ENCODE results near the gene ZC2HC1C.
A peak's percentile ranks its signal among the peaks of the same experiment; 100 is the strongest.
"Not testable (repeated sequence)": the region's sequence is repeated elsewhere in the genome, so short reads cannot be mapped to it uniquely, and the experiment has no call there.

Gene ZC2HC1C

DNA sequence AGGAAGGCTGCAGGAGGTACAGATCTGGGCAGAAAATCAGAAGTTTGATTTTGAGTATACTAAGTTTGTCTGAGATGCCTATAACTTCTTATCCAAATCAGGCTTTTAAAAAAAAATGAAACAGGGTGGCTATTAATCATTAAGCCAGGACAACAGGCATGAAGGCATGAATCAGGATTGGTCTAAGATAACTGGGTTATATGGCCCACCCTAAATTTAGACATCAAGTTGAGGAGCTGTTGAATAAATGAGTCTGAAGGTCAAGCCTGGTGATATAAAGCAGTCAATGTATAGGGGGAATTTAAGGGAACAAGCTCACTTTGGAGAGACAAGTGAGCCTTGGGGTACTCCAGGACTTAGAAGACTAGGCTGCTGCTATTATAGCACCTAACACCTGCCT lies 28.8 kb downstream of the ZC2HC1C start:
- no peak for DNase-seq

DNA sequence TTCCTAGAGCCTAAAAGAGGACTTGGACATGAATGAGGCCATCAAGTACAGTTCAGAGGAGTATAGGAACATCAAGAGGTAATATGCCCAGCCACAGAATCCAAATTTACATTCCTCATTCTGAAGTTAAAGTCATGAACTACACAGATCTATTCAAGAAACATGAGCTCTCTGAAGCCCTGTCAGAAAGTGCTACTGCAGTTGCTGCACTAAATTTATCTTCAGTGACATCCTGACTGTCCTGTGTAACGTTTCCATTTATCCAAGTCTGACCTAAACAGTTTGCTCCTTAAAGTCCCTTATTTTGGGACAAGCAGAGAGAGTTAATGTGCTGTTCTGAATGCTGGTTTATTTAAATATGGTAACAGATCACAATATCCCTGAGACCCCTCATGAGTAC lies 29.2 kb downstream of the ZC2HC1C start:
- no peak for DNase-seq

DNA sequence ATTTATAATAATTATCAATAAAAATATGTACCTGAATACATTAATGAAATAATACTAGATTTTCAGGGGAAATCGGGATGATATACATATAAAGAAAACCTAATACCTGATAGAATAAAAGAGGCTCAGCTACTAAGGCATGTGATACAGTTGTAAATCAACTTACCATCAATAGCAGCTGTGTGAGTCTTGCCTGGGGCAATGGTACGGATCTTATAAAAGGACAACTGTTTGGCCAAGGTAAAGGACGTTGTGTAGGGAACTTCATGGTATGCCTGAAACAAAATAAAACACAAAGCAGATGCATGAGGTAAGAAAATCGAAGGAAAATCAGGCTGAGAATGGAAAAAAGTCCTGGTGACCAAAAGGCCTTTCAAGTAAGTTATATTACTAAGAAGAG lies 32.0 kb downstream of the ZC2HC1C start:
- DNase-seq = no peak

- DNase-seq = peak; percentile 13
These were observed 37.7 kb downstream of the ZC2HC1C start for GRCh38 chr14:75107186-75107585.

- DNase-seq = no peak
These were observed 40.4 kb downstream of the ZC2HC1C start for GRCh38 chr14:75109877-75110276.

DNA sequence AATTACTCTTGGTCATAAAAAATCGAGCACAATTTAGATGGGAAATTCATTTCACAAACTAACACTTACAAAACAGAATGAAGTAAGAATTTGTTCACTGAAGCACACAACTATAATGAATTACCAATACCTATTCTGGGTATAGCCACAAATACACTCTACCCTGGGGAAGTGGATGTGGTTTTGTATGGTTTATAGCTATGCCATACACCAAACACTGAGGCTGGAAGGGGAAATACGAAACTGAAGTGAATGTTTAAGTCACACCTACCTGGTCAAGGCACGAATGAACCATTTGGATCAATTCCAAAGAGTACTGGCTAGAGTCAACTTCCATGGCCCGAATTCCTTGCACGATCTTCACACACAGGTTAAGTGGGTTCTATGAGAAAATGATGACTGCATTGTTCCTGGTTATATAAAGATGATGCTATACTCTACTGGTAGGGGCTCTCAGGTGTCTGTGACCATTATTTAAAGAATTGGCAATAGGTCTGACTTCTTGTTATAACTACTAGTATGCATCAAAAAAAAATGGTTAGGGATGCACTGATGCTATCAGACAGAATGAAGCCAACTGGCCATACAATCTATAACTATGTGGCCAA lies 44.6 kb downstream of the ZC2HC1C start:
- no peak for DNase-seq

DNA sequence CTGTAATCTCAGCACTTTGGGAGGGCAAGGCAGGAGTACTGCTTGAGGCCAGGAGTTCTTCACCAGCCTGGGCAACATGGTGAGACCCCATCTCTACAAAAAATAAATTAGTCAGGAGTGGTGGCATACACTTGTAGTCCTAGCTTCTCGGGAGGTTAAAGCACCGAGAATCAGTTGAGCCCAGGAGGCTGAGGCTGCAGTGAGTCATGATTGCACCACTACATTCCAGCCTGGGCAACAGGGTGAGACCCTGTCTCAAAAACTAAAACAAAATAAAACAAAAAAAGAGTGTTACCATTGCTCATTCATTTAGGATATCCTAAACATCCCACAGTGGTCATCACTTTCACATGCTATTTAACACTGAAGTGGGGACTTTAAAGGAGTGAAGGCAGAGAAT lies 49.6 kb downstream of the ZC2HC1C start:
- DNase-seq = no peak

DNA sequence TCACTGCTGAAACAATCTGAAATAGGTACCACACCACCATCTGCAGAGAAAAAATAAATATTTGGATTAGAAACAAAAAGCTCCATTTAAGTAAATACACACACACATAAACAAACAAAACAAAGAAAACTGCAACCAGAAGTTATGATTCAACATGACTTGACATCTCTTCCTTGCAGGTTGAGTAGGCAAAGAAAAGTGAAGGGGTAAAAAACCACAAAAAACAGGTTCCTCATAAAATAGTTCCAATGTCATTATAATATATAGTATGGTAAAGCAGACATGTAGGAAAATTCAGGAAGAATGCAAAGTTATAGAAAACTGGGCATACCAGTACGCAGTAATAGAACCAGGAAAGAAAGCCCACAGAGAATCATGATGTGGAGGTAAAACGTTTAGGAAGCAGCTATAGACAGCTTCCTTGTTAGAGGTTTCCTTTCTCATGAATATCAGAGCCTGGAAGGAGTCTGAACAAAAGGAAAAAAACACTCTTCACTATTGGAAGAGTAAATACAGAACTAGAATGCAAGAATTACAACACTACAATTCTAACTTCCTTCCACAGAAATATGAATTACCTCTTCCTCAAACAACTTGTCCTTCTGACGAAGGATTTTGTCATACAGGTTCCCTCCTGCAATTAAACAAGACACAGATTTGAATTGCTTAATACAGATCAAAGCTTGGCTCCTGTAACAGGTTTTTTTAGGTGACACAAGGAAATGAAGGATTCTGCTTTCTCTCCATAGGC lies 51.3 kb downstream of the ZC2HC1C start:
- peak; percentile 44 for DNase-seq

- DNase-seq = no peak
These were observed 52.1 kb downstream of the ZC2HC1C start for GRCh38 chr14:75121552-75121951.

- peak; percentile 71 for DNase-seq
These were observed 54.5 kb downstream of the ZC2HC1C start for GRCh38 chr14:75123991-75124390.

- peak; percentile 39 for DNase-seq
These were observed 56.2 kb downstream of the ZC2HC1C start for GRCh38 chr14:75125617-75126016.

DNA sequence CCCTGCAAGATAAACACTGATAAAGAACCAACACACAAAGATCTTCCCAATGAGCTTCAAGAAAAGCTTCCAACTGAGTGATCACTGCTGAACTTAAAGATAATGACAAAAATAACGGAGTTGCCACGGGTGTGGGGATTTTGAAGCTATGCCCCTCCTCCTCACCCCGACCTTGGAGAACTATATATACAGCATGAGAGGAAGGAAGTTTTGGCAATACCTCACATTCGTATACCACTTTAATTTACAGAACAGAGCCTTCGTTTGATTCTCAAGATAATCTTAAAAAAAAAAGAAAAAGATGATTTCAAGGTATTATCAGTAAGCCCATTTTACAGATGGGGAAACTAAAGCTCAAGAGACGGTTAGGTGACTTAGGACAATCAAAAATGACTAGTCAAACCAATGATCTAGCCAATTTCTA lies 56.7 kb downstream of the ZC2HC1C start:
- peak; percentile 18 for DNase-seq

DNA sequence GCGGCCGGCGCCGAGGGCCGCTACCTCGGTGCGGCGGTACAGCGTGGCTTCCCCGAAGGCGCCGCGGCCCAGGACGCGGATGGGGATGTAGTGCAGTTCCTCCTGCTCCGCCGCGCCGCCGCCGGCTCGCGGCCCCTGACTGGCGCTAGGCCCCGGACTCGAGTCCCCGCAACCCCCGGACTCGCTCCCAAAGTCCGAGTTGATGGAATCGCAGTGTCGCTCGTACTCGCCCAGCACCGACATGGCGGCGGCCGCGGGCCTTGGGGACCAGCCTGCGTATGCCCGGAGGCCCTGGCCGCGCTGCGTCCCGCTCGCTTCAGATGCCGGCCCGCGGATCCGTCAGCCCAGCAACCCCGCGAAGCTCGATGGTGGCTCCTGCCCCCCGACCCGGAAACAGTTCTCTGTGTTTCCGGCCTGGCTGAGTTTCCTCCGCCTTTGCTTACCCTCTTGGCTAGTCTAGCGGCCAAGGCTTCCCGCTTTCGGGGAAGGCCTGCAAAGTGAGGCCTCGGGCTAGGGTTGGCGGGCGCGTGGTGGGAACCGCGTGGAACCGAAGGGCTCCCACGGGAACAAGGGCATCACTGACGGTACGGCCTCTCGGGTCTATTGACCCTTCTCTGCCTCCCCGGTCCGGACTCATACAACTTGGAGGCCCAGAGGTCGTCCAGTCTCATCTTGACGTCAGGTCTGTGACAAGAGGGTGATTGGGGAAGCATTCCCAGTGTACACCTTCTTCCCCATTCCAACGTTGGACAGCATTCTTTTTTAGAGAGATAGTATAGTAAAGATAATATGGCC lies 57.4 kb downstream of the ZC2HC1C start, which contains the start of gene NEK9:
TSS of gene NEK9 (minus strand) at position 370 of the 795 bp plus-strand sequence. CDS start at position 243, 127 bp downstream.
- peak; percentile 85 for DNase-seq

- not testable (repeated sequence) for DNase-seq
These were observed 58.0 kb downstream of the ZC2HC1C start for GRCh38 chr14:75127474-75127820.

DNA sequence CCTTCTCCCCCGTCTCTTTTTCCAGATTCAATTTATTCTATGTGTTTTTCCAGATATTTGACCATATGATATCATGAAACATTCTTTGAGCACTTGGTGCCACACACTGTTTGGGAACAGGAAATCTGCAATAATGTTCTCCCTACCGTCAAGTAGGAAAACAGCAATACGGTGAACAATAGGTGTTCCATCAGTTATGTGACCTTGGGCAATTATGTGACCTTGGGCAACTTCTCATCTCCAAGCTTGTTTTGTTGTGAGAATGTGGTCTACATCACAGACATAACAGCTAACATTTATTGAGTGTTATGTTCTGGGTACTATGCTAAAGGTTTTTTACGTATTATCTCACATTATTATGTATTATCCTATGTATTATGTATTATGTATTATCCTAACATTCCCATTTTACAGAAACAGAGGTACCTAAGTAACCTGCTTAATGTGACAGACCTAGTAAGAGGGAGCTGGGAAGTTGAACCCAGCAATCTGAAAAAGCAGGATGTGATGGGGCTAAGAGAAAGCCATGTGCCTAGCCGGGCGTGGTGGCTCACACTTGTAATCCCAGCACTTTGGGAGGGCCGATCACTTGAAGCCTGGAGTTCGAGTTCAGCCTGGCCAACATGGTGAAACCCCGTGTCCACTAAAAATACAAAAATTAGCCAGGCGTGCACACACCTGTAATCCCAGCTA lies 58.6 kb downstream of the ZC2HC1C start:
- DNase-seq = no peak

DNA sequence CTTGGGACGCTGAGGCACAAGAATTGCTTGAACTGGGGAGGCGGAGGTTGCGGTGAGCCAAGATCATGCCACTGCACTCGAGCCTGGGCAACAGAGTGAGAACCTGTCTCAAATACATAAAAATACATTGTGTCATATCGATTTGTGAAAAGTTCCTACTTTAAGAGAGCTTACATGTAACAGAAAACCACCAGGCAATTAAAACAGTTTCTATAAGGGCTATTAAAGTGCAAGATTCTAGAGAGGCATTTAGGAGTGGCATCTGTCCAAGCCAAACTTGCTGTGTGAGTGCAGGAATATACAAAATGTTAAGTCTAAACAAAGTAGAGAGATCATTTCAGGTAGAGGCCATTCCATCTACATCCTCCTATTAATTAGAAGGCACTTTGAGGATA lies 59.2 kb downstream of the ZC2HC1C start:
- DNase-seq = no peak
